ENCODE measurements around the gene MSH5. TPM values are rescaled to one million over a fixed set of nuclear protein-coding genes. Genes with fewer than 3 reads are reported as not detected.

The MSH5 gene
- total and polyA plus RNA-seq, 2 of the 13 experiments (the other 11 are each of a cell fraction or from before 2014, with no cell fraction given), result 10.2 to 38.7 TPM

DNA sequence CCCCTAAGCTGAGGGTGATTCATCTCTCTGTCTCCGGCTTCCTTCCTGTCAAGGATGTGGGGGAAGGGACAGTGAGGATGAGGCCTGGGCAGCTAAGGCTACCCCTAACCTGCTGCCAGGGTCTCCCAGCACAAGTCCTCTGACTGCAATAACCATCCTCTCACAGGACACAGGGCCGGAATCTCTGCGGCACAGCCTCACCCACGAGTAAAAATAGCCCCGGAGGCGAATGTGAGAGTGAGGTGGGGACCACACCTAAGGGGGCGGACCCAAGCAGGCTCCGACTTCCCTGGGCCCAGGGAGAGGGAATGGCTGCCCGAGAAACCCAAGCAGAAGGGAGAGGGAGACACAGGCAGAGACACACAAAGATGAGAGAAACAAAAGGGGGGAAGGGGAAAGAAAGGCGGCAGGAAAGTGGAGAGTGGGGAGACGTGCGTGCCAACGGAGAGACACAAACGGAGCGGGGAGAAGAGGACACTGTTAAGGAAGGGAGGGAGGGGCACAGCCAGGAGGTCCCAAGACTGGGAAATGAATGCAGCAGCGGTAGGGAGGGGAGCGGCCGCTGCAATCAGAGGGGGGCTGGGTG lies 4.9 kb upstream of the MSH5 start (continued):
- TF ChIP-seq, protein P1, sequence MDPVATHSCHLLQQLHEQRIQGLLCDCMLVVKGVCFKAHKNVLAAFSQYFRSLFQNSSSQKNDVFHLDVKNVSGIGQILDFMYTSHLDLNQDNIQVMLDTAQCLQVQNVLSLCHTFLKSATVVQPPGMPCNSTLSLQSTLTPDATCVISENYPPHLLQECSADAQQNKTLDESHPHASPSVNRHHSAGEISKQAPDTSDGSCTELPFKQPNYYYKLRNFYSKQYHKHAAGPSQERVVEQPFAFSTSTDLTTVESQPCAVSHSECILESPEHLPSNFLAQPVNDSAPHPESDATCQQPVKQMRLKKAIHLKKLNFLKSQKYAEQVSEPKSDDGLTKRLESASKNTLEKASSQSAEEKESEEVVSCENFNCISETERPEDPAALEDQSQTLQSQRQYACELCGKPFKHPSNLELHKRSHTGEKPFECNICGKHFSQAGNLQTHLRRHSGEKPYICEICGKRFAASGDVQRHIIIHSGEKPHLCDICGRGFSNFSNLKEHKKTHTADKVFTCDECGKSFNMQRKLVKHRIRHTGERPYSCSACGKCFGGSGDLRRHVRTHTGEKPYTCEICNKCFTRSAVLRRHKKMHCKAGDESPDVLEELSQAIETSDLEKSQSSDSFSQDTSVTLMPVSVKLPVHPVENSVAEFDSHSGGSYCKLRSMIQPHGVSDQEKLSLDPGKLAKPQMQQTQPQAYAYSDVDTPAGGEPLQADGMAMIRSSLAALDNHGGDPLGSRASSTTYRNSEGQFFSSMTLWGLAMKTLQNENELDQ (CRISPR knock-in tag; IDR thresholded peaks at IDR 0.05; ENCODE audit: borderline replicate concordance), result no peak
- peak; percentile 58; the same call in 1 of the 2 replicates for TF ChIP-seq ZNF670 (CRISPR knock-in tag; IDR thresholded peaks at IDR 0.05; ENCODE audit: borderline replicate concordance)
- no peak for TF ChIP-seq FOXK2 (IDR thresholded peaks at IDR 0.05)
- TF ChIP-seq, protein P2, sequence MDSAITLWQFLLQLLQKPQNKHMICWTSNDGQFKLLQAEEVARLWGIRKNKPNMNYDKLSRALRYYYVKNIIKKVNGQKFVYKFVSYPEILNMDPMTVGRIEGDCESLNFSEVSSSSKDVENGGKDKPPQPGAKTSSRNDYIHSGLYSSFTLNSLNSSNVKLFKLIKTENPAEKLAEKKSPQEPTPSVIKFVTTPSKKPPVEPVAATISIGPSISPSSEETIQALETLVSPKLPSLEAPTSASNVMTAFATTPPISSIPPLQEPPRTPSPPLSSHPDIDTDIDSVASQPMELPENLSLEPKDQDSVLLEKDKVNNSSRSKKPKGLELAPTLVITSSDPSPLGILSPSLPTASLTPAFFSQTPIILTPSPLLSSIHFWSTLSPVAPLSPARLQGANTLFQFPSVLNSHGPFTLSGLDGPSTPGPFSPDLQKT (CRISPR knock-in tag; IDR thresholded peaks at IDR 0.05; ENCODE audit: borderline replicate concordance), result no peak
- TF ChIP-seq, protein P3, sequence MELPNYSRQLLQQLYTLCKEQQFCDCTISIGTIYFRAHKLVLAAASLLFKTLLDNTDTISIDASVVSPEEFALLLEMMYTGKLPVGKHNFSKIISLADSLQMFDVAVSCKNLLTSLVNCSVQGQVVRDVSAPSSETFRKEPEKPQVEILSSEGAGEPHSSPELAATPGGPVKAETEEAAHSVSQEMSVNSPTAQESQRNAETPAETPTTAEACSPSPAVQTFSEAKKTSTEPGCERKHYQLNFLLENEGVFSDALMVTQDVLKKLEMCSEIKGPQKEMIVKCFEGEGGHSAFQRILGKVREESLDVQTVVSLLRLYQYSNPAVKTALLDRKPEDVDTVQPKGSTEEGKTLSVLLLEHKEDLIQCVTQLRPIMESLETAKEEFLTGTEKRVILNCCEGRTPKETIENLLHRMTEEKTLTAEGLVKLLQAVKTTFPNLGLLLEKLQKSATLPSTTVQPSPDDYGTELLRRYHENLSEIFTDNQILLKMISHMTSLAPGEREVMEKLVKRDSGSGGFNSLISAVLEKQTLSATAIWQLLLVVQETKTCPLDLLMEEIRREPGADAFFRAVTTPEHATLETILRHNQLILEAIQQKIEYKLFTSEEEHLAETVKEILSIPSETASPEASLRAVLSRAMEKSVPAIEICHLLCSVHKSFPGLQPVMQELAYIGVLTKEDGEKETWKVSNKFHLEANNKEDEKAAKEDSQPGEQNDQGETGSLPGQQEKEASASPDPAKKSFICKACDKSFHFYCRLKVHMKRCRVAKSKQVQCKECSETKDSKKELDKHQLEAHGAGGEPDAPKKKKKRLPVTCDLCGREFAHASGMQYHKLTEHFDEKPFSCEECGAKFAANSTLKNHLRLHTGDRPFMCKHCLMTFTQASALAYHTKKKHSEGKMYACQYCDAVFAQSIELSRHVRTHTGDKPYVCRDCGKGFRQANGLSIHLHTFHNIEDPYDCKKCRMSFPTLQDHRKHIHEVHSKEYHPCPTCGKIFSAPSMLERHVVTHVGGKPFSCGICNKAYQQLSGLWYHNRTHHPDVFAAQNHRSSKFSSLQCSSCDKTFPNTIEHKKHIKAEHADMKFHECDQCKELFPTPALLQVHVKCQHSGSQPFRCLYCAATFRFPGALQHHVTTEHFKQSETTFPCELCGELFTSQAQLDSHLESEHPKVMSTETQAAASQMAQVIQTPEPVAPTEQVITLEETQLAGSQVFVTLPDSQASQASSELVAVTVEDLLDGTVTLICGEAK (IDR thresholded peaks at IDR 0.05), result no peak
- TF ChIP-seq, protein P3 (CRISPR knock-in tag; IDR thresholded peaks at IDR 0.05), result peak; percentile 15; the same call in 1 of the 2 replicates
- TF ChIP-seq CCAR2 (optimal IDR thresholded peaks at IDR 0.05; ENCODE audit: low read depth, low read length), result peak; percentile 31
- TF ChIP-seq, protein P4, sequence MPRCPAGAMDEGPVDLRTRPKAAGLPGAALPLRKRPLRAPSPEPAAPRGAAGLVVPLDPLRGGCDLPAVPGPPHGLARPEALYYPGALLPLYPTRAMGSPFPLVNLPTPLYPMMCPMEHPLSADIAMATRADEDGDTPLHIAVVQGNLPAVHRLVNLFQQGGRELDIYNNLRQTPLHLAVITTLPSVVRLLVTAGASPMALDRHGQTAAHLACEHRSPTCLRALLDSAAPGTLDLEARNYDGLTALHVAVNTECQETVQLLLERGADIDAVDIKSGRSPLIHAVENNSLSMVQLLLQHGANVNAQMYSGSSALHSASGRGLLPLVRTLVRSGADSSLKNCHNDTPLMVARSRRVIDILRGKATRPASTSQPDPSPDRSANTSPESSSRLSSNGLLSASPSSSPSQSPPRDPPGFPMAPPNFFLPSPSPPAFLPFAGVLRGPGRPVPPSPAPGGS (CRISPR knock-in tag; IDR thresholded peaks at IDR 0.05), result peak; percentile 36; the same call in 1 of the 2 replicates
- TF ChIP-seq BRCA1 (CRISPR knock-in tag; IDR thresholded peaks at IDR 0.05), result no peak
- TF ChIP-seq ZNF337 (CRISPR knock-in tag; IDR thresholded peaks at IDR 0.05; ENCODE audit: borderline replicate concordance, low read depth), result no peak
- TF ChIP-seq BRD4 (CRISPR knock-in tag; IDR thresholded peaks at IDR 0.05), result no peak
- TF ChIP-seq YY1 (IDR thresholded peaks at IDR 0.05; ENCODE audit: insufficient read depth, insufficient replicate concordance, low read depth, low read length), result no peak
- TF ChIP-seq PTBP1 (IDR thresholded peaks at IDR 0.05; ENCODE audit: low read depth, low read length, poor library complexity, severe bottlenecking), result no peak
- peak; percentile 55 for TF ChIP-seq HNRNPK (IDR thresholded peaks at IDR 0.05; ENCODE audit: low read depth, low read length, poor library complexity, severe bottlenecking)
- TF ChIP-seq TBX2 (CRISPR knock-in tag; IDR thresholded peaks at IDR 0.05; ENCODE audit: borderline replicate concordance), result peak; percentile 43

Measured in HepG2 (cell line).